Measurements from ENCODE around the gene DENND5A.

DENND5A gene

GRCh38 chr11:9089636-9090035 lies 175.5 kb downstream of the DENND5A start:
- Histone ChIP-seq H3K79me2 (ENCODE audit: insufficient read depth, low read length) (no peaks in the 10 kb centered on the region), H3K27ac (ENCODE audit: low read length) (no peak overlapping the region), H3K9me3 (ENCODE audit: insufficient read depth, low read length, severe bottlenecking) (no peaks in the 10 kb centered on the region), H2AFZ (ENCODE audit: low read depth, low read length) (no peak overlapping the region), H3K4me2 (ENCODE audit: insufficient read depth, low read length) (no peak overlapping the region), H3K9ac (ENCODE audit: low read depth, low read length) (no peak overlapping the region), H3K36me3 (ENCODE audit: insufficient read depth, low read length) (no peaks in the 10 kb centered on the region), H3K27me3 (ENCODE audit: insufficient read depth, low read length, poor library complexity) (peaks cover 9% of the 10 kb centered on the region), H3K4me3 (ENCODE audit: low read depth in 1 of 2, low read length in 2 of 2) (no peak overlapping the region), H3K4me1 (ENCODE audit: insufficient read depth, low read length) (no peaks in the 10 kb centered on the region), H4K20me1 (ENCODE audit: insufficient read depth, low read length) (no peaks in the 10 kb centered on the region)
- no peak for DNase-seq
- no peak for ATAC-seq (ENCODE audit: insufficient read depth, low read depth)
- TF ChIP-seq EZH2 (IDR thresholded peaks at IDR 0.05; ENCODE audit: borderline replicate concordance, low read depth, low read length, severe bottlenecking) (no peak), CTCF (IDR thresholded peaks at IDR 0.05; ENCODE audit: borderline replicate concordance, extremely low read depth, low read length, poor library complexity, severe bottlenecking) (no peak)

- Histone ChIP-seq H3K4me3 (ENCODE audit: low read depth in 1 of 2, low read length in 2 of 2) (no peak overlapping the region), H3K27ac (ENCODE audit: low read length) (no peak overlapping the region), H3K9ac (ENCODE audit: low read depth, low read length) (no peak overlapping the region), H3K4me2 (ENCODE audit: insufficient read depth, low read length) (no peak overlapping the region), H3K4me1 (ENCODE audit: insufficient read depth, low read length) (no peaks in the 10 kb centered on the region), H4K20me1 (ENCODE audit: insufficient read depth, low read length) (no peaks in the 10 kb centered on the region), H3K79me2 (ENCODE audit: insufficient read depth, low read length) (no peaks in the 10 kb centered on the region), H3K36me3 (ENCODE audit: insufficient read depth, low read length) (no peaks in the 10 kb centered on the region), H3K9me3 (ENCODE audit: insufficient read depth, low read length, severe bottlenecking) (no peaks in the 10 kb centered on the region), H2AFZ (ENCODE audit: low read depth, low read length) (no peak overlapping the region), H3K27me3 (ENCODE audit: insufficient read depth, low read length, poor library complexity) (peaks cover 9% of the 10 kb centered on the region)
- DNase-seq (no peak), ATAC-seq (ENCODE audit: insufficient read depth, low read depth) (no peak)
- no peak for TF ChIP-seq EZH2 (IDR thresholded peaks at IDR 0.05; ENCODE audit: borderline replicate concordance, low read depth, low read length, severe bottlenecking)
- no peak for TF ChIP-seq CTCF (IDR thresholded peaks at IDR 0.05; ENCODE audit: borderline replicate concordance, extremely low read depth, low read length, poor library complexity, severe bottlenecking)
Measured at GRCh38 chr11:9089061-9089460, 176.1 kb downstream of the DENND5A start.
